Testis (tissue), 2 donors: ENCODE measurements around the gene CACNB4.

Experiments
- CTCF ChIP-seq, 3 experiments: fragments of 450-650 bp in 2 of 3; fragments of 200-600 bp in 1 of 3; sonication (generic) in 1 of 3; IDR thresholded peaks; one replicate each; pipeline ENCODE4 v1.5.1; 2016 to 2019; ENCODE audit warnings: antibody characterized with exemption in 3 of 3, mild to moderate bottlenecking in 2 of 3, moderate library complexity in 1 of 3
- POLR2A ChIP-seq: fragments of 450-650 bp; IDR thresholded peaks from one replicate; pipeline ENCODE4 v1.6.1; 2017; ENCODE audit warnings: antibody characterized with exemption, mild to moderate bottlenecking, moderate library complexity

- TF ChIP-seq CTCF (IDR thresholded peaks at IDR 0.05): no peak
- no peak for TF ChIP-seq POLR2A
Observed at GRCh38 chr2:152056418-152056817, 42.4 kb downstream of the CACNB4 start.
